HuH-7 (cell line): ENCODE results near the gene ZFPM1.

Source experiments
- DNase-seq: peaks from one replicate; pipeline ENCODE4 v3.0.0; 2011; ENCODE audit warnings: low spot score

Gene ZFPM1

DNA sequence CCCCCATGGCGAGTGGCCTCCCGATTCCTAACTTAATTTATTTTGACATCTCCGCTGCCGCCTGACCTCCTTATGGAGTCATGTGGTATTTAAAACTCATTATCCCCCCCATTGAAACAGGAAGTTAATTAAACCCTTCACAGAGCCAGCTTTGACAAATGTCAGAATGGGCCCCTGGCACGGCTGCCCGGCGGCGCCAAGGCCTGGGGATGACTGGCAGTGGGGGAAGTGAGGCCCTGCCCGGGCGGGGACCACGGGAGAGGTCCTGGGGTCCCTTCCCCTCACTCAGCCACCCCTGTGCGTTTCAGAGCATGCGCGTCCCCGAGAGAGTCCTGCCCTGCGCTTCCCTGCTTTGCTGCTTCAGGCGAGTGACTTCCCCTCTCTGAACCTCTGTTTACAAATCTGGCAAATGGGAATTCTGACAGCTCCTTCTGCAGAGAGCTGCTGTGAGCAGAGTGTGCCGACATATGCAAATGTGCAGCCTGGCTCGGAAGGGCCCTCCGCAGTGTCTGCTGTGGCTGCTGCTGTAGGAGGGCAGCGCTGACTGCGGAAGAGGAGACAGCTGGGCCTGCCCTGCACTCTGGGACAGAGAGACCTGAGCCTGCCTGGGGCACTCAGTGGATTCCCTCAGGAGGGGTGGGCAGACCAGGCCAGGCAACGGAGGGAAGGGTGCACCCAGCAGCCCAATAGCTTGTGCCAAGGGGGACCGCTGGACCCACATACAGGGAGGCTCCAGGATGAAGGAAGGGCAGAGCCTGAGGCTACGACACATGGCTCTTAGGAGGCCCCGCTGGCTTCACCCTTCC lies 4.4 kb upstream of the ZFPM1 start:
- no peak for DNase-seq

DNA sequence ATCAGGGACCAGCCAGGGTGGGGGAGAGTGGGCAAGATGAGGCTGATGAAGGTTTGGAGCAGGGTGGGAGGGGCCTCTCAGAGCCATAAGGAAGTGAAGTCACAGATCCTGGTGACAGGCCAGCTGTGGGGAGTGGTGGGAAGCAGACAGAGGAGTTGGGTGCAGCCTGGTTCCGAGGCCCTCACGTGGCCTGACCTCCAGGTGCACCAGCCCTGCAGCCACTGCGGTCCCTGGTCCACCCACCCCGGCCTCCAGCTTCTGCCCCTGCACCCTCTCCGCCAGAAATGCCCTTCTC lies 3.9 kb upstream of the ZFPM1 start:
- DNase-seq = no peak

DNA sequence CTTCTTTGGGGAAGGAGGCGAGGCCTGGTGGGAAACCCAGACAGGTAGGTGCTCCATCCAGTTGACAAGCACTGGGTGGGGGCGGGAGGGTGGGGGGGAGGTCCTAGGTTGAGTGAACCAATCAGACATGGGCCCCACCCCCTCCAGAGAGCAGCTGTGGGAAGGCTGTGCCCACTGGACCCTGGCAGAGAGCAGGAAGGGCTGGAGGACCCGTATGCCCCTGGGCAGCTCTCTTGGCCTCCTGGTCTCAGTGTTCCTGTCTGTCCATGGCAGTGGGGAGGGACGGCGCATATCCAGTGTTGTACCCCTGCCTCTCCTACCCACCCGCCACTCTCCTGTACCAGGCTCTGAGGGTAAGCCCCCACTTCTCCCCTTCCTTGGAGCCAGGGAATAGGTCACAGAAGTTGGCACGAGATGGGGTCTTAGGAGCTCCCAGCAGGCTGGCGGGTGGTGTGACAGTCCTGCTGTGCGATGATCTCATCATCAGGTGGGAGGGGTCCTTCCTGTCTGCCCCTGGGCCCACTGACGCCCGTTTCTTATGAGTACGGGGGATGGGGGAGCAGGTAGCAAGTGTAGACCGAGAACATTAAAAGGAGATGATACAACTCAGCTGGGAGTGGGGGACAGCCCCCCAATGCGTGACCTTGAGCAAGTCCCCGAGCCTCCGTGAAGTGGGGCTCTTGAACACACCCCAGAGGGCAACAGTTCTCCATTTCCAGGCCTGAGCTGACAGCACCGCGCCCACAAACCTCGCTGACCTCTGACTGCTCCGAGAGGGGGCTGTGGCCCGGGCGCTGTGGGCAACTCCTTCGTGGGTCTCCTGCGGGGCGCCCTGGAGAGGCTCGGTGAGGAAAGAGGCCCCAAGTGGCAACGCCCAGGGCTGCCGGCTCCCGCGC lies 1.2 kb upstream of the ZFPM1 start:
- DNase-seq = no peak

DNA sequence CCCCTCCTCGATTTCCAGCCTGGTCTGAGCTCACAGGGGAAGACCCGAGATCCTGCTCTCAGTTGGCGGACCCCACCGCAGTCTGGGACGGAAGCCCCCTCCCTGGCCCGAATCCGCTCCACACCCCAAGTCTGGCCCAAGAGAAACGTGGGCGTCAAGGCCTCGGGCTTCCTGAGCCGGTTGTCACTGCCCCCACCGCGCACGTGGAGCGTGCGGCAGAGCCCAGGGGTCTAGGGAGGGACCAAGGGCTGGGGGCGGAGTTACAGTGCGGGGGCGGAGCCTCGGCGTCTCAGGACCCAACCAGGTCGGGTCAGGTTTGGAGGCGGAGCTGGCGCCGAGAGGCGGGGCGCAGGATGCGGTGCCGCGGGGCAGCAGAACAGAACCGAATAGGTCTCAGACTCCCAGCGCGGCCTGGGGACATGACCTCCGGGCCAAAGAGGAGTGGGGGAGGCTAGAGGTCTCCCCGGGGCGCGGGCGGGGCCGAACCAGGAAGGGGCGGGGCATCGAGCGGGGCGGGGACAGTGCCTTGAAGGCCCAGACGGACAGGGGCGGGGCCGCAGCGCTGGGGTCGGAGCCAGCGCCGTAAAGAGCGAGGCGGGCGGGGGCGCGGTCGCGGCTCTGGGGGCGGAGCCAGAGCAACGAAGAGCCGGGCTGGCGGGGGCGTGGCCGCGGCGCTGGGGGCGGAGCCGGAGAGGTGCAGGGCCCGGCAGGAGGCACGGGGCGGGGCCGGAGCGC lies 431 bp upstream of the ZFPM1 start:
- peak; percentile 100 for DNase-seq

DNA sequence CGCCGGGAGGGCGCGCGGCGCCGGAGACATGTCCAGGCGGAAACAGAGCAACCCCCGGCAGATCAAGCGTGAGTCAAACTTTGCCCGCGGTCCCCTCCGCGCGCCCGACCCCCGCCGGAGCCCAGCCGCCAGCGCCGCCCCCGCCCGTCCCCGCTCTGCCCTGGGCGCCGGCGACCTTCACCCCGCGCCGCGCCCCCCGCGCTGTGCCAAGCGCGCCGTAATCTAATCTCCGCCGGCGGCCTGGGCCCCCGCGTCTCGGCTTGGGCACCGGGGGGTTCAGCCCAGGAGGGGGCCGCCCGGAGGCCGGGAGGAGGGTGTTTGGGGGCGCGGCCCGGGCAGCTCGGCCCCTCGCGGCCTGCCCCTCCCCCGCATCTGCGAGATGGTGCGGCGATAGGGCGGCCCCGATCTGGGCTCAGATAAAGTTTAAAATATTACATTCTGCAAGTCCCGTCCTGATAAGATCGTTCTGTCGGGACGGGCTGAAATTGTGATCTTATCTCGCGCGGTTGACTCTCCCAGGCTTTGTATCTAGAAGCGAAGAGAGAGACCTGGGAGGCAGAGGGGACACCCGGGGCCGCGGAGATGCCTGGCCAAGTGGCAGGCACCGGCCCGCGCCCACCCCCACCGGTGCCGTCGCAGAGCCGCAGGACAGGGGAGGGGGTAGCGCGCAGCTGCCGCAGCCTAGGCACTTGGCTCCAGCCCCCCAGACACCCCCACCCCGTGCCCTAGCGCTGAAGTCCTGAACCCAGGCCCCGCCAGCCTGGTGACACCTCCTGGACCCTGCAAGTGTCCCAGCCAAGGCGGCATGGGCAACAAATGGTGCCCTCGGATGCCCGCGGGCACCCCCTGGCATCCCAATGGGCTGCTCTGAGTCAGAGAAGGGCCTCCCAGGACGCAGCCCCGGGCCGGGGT lies 787 bp downstream of the ZFPM1 start:
- DNase-seq = peak; percentile 59

DNA sequence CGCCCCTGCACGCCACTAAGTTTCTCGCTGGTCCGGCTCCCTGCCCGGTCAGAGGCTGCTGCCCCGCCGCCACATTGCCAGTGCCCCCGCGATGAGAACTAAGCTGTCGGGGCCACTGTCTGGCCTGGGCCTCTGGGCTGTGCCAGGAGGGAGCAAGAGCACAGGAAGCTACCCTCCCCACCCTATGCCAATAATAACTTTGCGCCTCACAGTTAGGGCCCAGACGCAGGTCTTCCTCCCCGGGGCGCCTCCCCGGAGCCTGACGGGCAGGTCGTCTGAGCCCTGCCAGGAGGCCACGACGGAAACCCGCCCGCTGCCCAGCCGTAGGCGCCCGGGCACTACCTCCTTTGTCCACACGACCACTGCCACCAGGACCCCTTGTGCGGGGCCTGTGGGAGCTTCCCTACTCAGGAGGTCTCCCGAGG lies 1.5 kb downstream of the ZFPM1 start:
- DNase-seq = peak; percentile 68

DNA sequence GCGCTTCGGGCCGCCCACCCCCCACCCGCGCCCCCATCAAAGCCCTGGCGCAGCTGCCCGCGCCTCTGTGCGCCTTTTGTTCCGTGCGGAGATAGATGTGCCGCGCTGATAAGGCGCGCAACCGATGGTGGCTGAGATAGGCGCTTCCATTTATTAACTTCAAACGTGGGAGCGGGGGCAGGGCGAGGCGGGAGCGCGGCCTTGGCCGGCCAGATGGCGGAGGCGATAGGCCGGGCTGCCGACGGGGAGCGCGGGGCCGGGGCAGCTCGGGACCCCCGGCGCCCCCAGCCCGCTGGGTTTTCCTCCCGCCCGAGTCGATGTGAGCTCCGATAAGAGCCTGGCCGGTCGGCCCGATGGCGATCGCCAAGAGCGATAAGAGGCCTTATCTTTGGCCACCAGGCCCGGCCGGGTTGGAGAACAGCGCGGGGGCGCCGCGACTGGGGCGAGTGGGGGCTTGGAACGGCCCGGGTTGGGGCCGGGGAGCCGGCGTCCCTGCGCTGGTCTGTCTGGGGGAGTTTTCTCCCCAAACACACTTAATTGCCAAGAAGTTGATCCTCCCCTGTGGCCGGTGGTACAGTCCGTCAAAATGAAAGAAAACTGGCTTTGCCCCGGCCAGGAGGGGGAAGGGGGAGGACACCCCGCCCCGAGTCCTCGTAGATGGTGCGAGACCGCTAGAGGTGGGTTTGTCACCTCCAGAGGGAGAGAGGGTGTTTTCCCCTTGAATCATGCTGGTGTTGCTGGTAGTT lies 2.7 kb downstream of the ZFPM1 start:
- DNase-seq = peak; percentile 81

DNA sequence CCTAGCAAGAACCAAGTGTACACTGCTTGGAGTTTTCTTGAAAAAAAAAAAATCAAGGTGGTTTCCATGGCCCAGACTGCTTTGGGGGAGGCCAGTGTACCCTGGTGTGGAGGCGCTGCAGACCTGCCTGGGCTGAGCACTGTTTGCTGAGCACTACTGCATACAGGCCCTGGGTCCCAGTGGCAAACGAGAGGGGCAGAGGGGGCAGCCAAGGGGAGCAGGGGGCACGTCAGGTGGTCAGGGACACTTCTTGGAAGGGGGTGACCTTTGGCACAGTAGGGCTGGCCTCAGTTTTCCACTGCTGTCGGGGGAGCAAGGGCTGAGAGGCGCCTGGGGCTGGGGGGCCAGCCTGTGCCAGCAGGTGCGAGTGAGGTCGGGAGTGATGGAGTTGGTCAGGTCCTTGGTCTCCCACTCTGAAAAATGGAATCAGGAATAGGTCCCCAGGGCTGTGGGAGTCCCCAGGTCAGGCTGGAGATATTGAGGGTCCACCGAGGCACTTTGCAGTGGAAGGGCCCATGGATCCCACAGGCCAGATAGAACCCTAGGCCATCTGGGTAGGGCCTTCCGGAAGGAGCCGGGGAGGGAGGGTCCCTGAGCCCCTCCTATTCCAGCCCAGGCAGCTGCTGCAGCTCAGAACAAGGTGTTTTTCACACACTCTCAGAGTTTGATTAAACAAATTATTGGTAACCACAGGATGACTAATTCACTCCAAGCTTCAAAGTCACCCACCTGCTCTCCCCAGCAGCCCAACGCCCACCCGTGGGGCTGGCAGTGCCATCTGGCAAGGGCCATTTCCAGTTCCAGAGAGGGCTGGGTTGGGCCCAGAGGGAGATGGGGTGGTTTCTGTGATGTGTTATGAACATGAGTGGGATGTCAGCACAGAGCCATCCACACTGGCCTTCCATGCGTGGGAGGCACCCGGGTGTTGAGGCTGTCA lies 3.5 kb downstream of the ZFPM1 start:
- DNase-seq = no peak

DNA sequence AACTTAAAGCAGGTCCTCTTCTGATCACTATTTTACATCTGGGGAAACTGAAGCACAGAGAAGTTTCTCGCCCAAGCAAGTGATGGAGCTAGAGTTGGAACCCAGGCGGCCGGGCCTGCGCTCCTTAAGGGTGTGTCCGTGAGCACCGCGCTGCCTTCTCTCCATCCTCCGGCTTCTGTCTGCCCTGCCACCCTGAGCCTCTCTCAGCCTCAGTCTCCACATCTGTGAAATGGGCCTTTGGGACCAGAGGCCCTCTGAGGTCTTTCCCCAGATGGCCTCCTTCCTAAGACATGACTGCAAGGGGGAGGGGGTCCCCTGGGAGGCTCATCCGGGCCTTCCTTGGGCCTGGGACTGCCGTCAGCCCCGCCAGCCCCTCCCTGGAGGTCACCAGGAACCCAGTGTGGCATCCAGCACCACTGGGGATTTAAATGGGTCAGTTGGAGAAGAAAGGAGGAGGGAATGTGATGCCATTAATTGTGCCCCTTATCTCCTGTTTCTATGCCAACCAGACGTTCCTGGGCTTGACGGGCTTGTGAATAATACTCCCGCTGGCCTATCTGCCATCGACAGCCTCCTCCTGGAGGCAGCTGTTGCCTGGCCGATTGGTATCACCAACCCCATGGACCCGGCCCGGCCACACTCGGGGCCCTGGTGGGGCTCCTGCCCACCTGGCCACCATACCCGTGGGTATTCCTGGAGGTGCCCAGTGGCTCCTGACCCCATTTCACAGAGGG lies 5.1 kb downstream of the ZFPM1 start:
- DNase-seq = no peak

DNA sequence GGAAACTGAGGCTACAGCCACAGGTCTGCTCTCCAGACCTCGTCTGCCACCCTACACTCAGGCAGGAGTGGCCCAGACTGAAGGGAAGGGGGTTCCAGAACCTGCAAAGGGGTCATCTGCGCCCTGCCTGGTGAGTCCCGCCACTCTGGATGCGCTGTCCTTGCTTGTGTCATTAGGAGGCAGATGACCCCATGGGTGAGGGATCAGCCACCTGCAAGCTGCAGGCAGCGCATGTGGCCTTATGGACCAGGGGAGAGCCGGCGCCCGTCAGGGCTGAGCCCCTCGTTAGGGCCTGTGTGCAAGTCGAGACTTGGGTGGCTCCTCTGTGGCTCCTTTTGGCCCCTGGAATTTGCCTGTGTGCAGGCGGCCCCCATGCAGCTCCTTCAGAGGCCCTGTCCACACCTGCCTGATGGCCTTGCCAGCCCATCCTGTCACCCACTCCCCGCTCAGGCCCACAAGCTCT lies 5.7 kb downstream of the ZFPM1 start:
- no peak for DNase-seq

DNA sequence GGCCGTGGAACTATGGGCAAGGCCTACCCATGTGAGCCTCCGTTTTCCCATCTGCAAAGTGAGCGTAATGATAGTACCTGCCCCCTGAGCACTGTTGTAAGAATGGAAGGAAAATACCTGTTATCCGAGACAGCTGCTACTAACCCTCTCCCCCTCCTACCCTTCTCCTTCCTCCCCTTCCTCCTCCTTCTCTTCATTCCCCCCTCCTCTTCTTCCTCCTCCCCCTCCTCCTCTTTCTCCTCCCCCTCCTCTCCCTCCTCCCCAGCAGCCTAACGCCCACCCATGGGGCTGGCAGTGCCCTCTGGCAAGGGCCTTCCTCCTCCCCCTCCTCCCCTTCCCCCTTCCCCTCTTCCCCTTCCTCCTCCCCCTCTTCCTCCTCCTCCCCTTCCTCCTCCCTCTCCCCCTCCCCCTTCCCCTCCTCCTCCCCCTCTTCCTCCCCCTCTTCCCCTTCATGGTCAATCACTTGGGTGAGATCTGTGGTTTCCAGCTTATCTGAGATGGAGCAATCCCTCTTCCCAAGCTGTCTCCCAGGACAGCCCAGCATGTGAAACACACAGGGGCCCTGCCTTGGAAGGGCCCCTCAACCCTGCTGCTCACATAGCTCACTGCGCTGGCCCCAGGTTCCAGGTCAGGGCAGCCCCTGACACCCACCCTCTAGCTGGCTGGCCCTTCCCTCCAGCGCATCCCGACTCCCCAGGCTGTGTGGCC lies 6.4 kb downstream of the ZFPM1 start:
- peak; percentile 93 for DNase-seq

DNA sequence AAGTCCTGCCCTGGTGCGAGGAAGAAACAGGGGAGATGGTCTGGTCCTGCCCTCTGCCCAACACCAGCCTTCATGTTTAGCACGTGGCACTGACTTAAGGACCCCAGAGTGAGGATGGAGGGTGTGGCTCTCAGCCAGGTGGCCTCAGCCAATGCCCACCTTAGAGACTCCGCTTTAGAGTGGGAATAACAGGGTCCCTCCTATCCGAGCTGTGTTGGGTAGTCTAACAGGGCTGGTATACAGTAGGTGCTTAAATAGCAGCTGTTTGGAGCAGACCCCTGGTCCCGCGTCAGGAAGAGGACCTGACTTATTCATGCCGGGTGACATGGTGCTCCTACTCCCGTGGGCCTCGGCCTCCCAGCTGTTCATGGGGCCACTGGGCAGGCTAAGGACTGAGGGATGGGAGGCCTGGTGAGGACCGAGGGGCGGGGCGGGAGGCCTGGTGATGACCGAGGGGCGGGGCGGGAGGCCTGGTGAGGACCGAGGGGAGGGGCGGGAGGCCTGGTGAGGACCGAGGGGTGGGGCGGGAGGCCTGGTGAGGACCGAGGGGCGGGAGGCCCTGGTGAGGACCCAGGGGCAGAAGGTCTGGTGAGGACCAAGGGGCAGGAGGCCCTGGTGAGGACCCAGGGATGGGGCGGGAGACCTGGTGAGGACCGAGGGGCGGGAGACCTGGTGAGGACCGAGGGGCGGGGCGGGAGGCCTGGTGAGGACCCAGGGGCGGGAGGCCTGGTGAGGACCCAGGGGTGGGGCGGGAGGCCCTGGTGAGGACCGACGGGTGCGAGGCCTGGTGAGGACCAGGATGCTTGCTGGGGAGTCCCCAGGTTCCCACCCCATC lies 7.6 kb downstream of the ZFPM1 start:
- no peak for DNase-seq

DNA sequence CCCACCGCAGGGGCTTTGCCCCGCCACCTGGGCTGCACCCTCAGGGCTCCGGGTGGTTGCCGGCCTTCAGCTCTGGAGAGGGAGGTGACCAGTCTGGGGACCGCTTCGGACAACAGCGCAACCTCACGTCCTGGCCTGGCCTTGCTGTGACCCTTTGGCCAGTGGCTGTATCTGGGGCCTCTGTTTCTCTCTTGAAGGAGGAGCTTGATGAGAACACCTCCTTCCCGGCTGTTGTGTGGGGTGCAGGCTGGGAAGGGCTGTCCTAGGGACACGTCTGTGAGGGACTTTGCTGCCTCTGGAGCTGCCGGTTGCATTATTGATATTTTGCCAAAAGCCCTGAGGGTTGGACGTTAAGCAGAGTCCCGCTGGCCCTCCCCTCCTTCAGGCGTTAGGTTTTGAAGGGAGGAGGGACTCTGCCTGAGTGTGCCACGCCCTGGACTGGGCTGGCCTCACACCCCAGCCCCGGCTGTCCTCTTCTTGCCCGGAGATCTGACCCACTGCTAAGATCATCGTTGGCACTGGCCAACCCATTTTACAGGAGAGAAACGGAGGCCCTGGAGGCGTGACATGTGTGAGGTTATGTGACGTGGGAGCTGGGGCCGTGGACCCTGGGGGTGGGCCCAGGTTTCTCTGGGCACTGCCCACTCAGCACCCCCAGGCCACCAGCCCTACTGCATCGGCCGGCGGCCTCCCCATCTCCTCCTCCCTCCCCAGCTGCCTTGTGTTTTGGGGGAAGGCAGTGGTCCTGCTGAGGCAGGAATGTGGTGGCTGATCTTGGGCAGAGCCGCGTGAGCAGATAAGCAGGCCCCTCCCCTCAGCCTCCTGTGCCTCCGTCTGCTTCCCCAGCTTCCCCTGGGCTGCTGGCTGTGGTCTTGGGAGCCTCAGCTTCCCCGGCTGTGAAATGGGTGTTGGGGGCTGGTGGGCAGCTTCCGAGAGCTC lies 8.5 kb downstream of the ZFPM1 start:
- DNase-seq = peak; percentile 89

DNA sequence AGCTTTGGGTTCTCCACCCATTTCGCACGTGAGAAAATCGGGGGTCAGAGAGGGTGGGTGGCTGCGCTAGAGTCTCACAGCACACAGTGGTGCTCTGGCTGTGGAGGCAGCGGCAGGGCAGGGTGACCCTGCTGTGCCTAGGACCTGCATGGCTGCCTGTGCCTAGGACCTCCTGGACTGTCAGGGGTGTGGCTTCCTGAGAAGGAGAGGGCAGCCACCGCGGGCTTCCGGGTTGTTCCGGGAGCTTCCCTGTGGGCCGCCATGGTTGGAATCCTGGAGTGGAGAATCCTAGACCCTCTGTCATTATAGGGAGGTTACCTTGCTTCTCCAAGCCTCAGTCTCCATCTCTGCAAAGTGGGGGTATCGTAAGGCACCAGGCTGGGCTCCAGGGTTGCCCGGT lies 9.3 kb downstream of the ZFPM1 start:
- no peak for DNase-seq

DNA sequence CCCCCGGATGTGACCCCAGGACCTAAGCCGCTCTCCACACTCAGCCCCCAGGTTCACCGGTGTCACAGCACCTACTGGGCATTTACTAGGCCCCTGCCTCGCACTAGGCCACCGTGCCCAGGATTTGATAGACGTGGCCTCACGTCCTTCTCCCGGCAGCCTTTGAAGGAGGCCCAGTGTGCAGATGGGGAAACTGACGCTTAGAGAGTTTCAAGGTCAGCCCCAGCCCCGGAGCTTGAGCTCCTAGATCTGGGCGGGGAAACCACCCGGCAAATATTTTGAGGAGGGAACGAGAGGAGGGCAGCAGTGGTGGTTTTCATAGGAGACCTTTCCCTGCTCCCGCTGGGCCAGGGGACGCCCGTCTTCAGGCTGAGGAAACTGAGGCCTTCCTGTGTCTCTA lies 10.3 kb downstream of the ZFPM1 start:
- no peak for DNase-seq
